GM19035 (cell line): ENCODE results near the gene SPRR4.
"Not testable (repeated sequence)": the region's sequence is repeated elsewhere in the genome, so short reads cannot be mapped to it uniquely, and the experiment has no call there.

Experiments
- ATAC-seq: cut with Tn5 transposase; IDR thresholded peaks from one replicate; pipeline ENCODE4 v1.9.1; 2021; ENCODE audit not compliant: unreplicated experiment

The SPRR4 gene

DNA sequence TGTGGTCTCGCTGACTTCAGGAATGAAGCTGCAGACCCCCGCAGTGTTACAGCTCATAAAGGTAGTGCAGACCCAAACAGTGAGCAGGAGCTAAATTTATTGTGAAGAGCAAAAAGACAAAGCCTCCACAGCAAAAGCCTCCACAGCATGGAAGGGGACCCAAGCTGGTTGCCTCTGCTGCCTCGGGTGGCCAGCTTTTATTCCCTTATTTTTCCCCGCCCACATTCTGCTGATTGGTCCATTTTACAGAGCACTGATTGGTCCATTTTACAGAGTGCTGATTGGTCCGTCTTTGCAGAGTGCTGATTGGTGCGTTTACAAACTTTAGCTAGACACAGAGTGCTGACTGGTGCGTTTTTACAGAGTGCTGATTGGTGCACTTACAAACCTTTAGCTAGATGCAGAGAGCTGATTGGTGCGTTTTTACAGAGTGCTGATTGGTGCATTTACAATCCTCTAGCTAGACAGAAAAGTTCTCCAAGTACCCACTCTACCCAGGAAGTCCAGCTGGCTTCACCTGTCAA lies 40.8 kb downstream of the SPRR4 start:
- ATAC-seq, result not testable (repeated sequence)

DNA sequence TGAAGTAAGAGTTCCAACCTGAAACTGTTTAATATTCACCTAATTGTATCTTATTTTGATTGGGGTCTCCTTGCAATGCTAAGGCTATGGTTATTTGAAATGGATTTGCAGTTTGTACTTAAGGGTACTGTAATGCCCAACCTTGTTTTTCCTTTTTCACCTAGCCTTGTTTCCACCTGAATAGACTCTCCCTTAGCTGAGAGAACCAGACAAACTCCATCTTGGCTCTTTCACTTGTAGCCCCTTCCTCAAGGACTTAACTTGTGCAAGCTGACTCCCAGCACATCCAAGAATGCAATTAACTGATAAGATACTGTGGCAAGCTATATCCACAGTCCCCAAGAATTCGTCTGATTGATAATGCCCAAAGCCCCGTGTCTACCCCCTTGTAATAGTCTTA lies 51.4 kb downstream of the SPRR4 start:
- not testable (repeated sequence) for ATAC-seq
